HepG2 (cell line): ENCODE measurements around the gene PDGFA. TPM values are rescaled to one million over a fixed set of nuclear protein-coding genes. Genes with fewer than 3 reads are reported as not detected.

Experiments used
- ARID4A ChIP-seq: sonication (generic); formaldehyde crosslinking; IDR thresholded peaks from 2 replicates; pipeline ENCODE4 v1.5.0; 2020; ENCODE audit warnings: mild to moderate bottlenecking, missing genetic modification reagents, borderline replicate concordance
- DBP ChIP-seq: sonication (generic); formaldehyde crosslinking; IDR thresholded peaks from 2 replicates; pipeline ENCODE4 v1.4.0; 2020; ENCODE audit warnings: missing genetic modification reagents; ENCODE audit errors: not compliant biosample characterization
- ELF3 ChIP-seq: IDR thresholded peaks from 2 replicates; pipeline ENCODE4 v1.6.1; 2016; ENCODE audit warnings: missing genetic modification reagents, missing compliant biosample characterization
- GPN1 ChIP-seq: sonication (generic); formaldehyde crosslinking; IDR thresholded peaks from 2 replicates; pipeline ENCODE4 v1.5.1; 2020; ENCODE audit warnings: missing genetic modification reagents, borderline replicate concordance
- KDM2A ChIP-seq: sonication (generic); formaldehyde crosslinking; IDR thresholded peaks from 2 replicates; pipeline ENCODE4 v1.4.0; 2020; ENCODE audit warnings: low read depth, missing genetic modification reagents, borderline replicate concordance
- KDM5B ChIP-seq: sonication (generic); formaldehyde crosslinking; IDR thresholded peaks from 2 replicates; pipeline ENCODE4 v1.4.0; 2020; ENCODE audit warnings: missing genetic modification reagents, mild to moderate bottlenecking, borderline replicate concordance
- KLF16 ChIP-seq, 2 experiments: sonication (generic) in 1 of 2; formaldehyde crosslinking in 1 of 2; IDR thresholded peaks; 2 replicates each; pipeline versions ENCODE4 v1.6.1 to v1.8.0; 2016 to 2023; ENCODE audit warnings: missing genetic modification reagents in 2 of 2, missing compliant biosample characterization in 1 of 2
- MEIS2 ChIP-seq: sonication (generic); formaldehyde crosslinking; IDR thresholded peaks from 2 replicates; pipeline ENCODE4 v1.9.0; 2021; ENCODE audit warnings: mild to moderate bottlenecking, missing genetic modification reagents
- TAF1 ChIP-seq: sonication (generic); formaldehyde crosslinking; IDR thresholded peaks from 2 replicates; pipeline ENCODE4 v1.4.0; 2020; ENCODE audit warnings: missing genetic modification reagents
- ZHX1 ChIP-seq: sonication (generic); formaldehyde crosslinking; IDR thresholded peaks from 2 replicates; pipeline ENCODE4 v1.8.1; 2022; ENCODE audit warnings: low read depth, mild to moderate bottlenecking, missing genetic modification reagents
- ZNF407 ChIP-seq: sonication (generic); formaldehyde crosslinking; IDR thresholded peaks from one replicate; pipeline ENCODE4 v1.5.1; 2020; ENCODE audit warnings: mild to moderate bottlenecking, missing genetic modification reagents; ENCODE audit errors: not compliant biosample characterization
- polyA plus RNA-seq, 8 experiments: library from polyadenylated mRNA; depleted of rRNA in 3 of 8; stranded (reverse) in 7 of 8; unstranded in 1 of 8; fragments of >200 nt; fragmentation: Illumina TruSeq in 4 of 8; extraction: Trizol in 4 of 8; gene quantifications; 2 replicates each; pipeline versions ENCODE4 v1.2.1 to v1.2.3, GENCODE V29; 2011 to 2016; ENCODE audit warnings: low read depth in 4 of 8, missing spikeins in 1 of 8, mixed read lengths in 1 of 8; ENCODE audit not compliant: insufficient read depth in 1 of 8
- total RNA-seq, 5 experiments: library from RNA; depleted of rRNA; stranded (reverse); fragments of >200 nt; fragmentation: Illumina TruSeq; extraction: Trizol; gene quantifications; 2 replicates each; pipeline ENCODE4 v1.2.3, GENCODE V29; 2016; ENCODE audit warnings: low read depth in 1 of 5

PDGFA gene
- total and polyA plus RNA-seq, 2 of the 13 experiments (the other 11 are each of a cell fraction or from before 2014, with no cell fraction given), result 1.5 to 3.4 TPM

- no peak for TF ChIP-seq DBP (CRISPR knock-in tag)
- no peak for TF ChIP-seq ZNF407
- no peak for TF ChIP-seq GPN1
- TF ChIP-seq ZHX1 (CRISPR knock-in tag), result peak; percentile 74; the same call in 1 of the 2 replicates
- peak; percentile 36; the same call in 1 of the 2 replicates for TF ChIP-seq ARID4A (CRISPR knock-in tag)
- TF ChIP-seq ELF3, result peak; percentile 46; the same call in 1 of the 2 replicates
- TF ChIP-seq KDM2A (CRISPR knock-in tag), result peak; percentile 59
- peak in 1 of 2 experiments; percentile 69; a peak in 2 of 4 replicates for TF ChIP-seq KLF16 (CRISPR knock-in tag; IDR thresholded peaks at IDR 0.05)
- TF ChIP-seq TAF1 (CRISPR knock-in tag), result 0 out of 2 replicates have a peak, but pooled peaks have one; percentile 30
- TF ChIP-seq KDM5B, result peak; percentile 72
- 0 out of 2 replicates have a peak, but pooled peaks have one; percentile 9 for TF ChIP-seq MEIS2
These were observed 33.4 kb upstream of the PDGFA start (continued) for GRCh38 chr7:552868-553635.
